GM06990 (cell line): ENCODE results near the gene TLCD5.

Experiments
- DNase-seq: peaks from one replicate; pipeline ENCODE4 v3.0.0-alpha.2; 2011; ENCODE audit not compliant: insufficient read length; ENCODE audit errors: extremely low read depth
- H3K27me3 ChIP-seq: replicated peaks from 2 replicates; pipeline ENCODE4 v1.6.0; 2011; ENCODE audit warnings: low read length; ENCODE audit not compliant: control insufficient read depth, insufficient read depth
- H3K36me3 ChIP-seq: 2 replicates; pipeline ENCODE4 v1.5.1; 2011; ENCODE audit warnings: low read length; ENCODE audit not compliant: control insufficient read depth, insufficient read depth
- H3K4me3 ChIP-seq: replicated peaks from 2 replicates; pipeline ENCODE4 v1.5.1; 2011; ENCODE audit warnings: low read depth, mild to moderate bottlenecking, control low read depth, low read length
- CTCF ChIP-seq: IDR thresholded peaks from 2 replicates; pipeline ENCODE4 v1.5.1; 2011; ENCODE audit warnings: low read length, control low read depth, mild to moderate bottlenecking, inconsistent platforms; ENCODE audit not compliant: insufficient read depth, poor library complexity, severe bottlenecking

The TLCD5 gene

DNA sequence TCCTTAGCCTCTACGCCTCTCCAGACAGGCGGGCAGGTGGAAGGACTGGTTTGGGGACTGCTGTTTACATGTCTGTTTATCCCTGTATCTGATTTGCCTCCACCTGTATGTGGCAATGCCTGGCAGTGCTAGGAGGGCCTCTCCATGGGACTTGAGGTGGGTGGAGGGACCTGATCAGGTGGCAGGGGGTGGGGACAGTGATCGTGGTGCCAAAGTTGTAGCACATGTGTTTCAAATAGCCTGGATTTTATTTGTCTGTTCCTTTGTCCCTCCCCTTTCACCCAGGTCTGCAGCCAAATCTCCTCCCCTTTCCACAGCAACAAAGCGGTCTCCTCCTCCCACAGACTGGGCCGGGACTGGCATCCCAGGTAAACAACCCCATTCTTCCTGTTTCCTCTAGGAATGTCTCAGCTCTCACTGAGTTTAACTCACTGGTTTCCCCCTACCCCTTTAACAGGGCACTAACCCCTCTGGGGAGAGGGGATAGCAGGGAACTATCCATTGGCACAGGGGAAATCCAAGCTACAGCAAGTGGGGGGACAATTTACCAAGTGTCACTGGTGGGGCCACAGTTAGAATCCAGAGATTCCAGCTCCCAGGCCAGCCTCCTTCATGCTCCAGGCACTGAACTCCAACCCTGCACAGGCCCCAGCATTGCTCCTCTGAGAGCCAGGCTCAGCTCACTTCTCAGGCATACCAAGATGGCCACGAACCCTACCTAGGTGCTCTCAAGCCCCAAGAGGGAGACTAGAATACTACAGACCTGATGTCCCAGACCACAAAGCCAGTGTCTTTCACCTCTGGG is 22.9 kb upstream of the TLCD5 start:
- no peak for TF ChIP-seq CTCF
- Histone ChIP-seq H3K4me3 (no peak overlapping the region), H3K27me3 (no peaks in the 10 kb centered on the region; the same call in 1 of the 2 replicates), H3K36me3 (no peaks in the 10 kb centered on the region)
- no peak for DNase-seq

GRCh38 chr11:120303004-120303637 is 22.0 kb upstream of the TLCD5 start:
- TF ChIP-seq CTCF = peak; percentile 83
- H3K36me3 ChIP-seq = no peaks in the 10 kb centered on the region
- peak; percentile 26 for DNase-seq
- no peak overlapping the region for H3K4me3 ChIP-seq
- H3K27me3 ChIP-seq = no peaks in the 10 kb centered on the region; the same call in 1 of the 2 replicates

GRCh38 chr11:120304526-120304925 is 20.6 kb upstream of the TLCD5 start:
- no peak for DNase-seq
- TF ChIP-seq CTCF = no peak
- no peaks in the 10 kb centered on the region; the same call in 1 of the 2 replicates for H3K27me3 ChIP-seq
- H3K36me3 ChIP-seq = no peaks in the 10 kb centered on the region
- no peak overlapping the region for H3K4me3 ChIP-seq

GRCh38 chr11:120305286-120305685 is 19.8 kb upstream of the TLCD5 start:
- DNase-seq = no peak
- H3K4me3 ChIP-seq = no peak overlapping the region
- no peak for TF ChIP-seq CTCF
- no peaks in the 10 kb centered on the region for H3K36me3 ChIP-seq
- H3K27me3 ChIP-seq = no peaks in the 10 kb centered on the region; the same call in 1 of the 2 replicates

DNA sequence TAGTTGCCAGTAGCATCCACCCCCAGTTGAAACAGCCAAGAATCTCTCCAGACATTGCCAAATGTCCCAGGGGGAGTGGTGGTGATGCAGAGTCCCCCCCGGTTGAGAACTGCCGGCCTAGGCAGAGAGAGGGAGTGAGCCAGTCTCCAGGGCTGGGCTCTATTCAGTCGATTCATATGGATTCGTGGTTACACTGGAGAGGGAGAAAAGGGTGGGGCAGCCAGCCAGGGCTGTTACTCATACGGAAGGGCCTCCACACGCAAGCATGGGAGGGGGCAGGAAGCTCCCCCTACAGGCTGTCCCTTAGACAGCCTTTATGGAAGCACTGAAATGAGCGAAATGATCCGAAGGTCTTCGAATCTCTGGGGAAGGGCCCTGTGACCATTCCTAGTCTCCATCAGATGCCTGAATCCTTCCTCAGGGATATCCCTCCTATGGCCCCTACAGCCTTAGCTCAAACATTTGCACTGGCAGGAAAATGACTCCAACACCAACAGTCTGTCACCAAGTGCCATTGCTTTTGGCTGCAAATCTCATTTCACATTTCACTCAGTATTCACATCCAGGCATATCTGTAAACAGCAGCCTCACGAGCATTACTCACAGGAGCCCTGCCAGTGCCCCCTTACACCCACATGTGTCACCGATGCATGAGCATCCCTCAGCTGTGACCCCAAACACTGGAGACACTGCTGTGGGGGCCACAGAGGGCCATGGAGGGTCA is 18.4 kb upstream of the TLCD5 start:
- H3K4me3 ChIP-seq = no peak overlapping the region
- no peak for DNase-seq

More for the DNA sequence above, 18.4 kb upstream of the TLCD5 start:
- Histone ChIP-seq H3K27me3 (no peaks in the 10 kb centered on the region; the same call in 1 of the 2 replicates), H3K36me3 (no peaks in the 10 kb centered on the region)
- TF ChIP-seq CTCF = peak; percentile 14
